Vagina (tissue), 2 donors: Measurements from ENCODE around the gene ARL17B.
"Not testable (repeated sequence)": the region's sequence is repeated elsewhere in the genome, so short reads cannot be mapped to it uniquely, and the experiment has no call there.

Source experiments
- CTCF ChIP-seq, 3 experiments: fragments of 450-650 bp in 2 of 3; fragments of 200-600 bp in 1 of 3; sonication (generic) in 1 of 3; IDR thresholded peaks; one replicate each; pipeline ENCODE4 v1.5.1; 2017 to 2019; ENCODE audit warnings: antibody characterized with exemption in 3 of 3, mild to moderate bottlenecking in 2 of 3, moderate library complexity in 2 of 3
- POLR2A ChIP-seq, 2 donors: fragments of 450-650 bp; IDR thresholded peaks; one replicate each; pipeline ENCODE4 v1.6.1; 2017; ENCODE audit warnings: antibody characterized with exemption in 2 of 2, mild to moderate bottlenecking in 2 of 2, moderate library complexity in 2 of 2
- POLR2AphosphoS5 ChIP-seq, 2 donors: sonication (generic); formaldehyde crosslinking; IDR thresholded peaks; one replicate each; pipeline ENCODE4 v1.9.0; 2017; ENCODE audit warnings: antibody characterized with exemption in 2 of 2, mild to moderate bottlenecking in 2 of 2, low read depth in 1 of 2; ENCODE audit not compliant: insufficient read depth in 1 of 2

- TF ChIP-seq CTCF (IDR thresholded peaks at IDR 0.05); POLR2AphosphoS5 (IDR thresholded peaks at IDR 0.05; ENCODE audit: insufficient read depth in 1 of 2, low read depth in 1 of 2); POLR2A (IDR thresholded peaks at IDR 0.05): not testable (repeated sequence)
These were observed 118.1 kb downstream of the ARL17B start for GRCh38 chr17:46243505-46243904.
